CD4-positive, alpha-beta T cell (primary cell): ENCODE measurements around the gene ADK. TPM values are rescaled to one million over a fixed set of nuclear protein-coding genes. Genes with fewer than 3 reads are reported as not detected.

Source experiments
- ATAC-seq: fragments of 200-7000 bp; cut with Tn5 transposase; one replicate; pipeline ENCODE4 v1.10.0; 2022; ENCODE audit warnings: mild to moderate bottlenecking; ENCODE audit not compliant: poor library complexity
- CTCF ChIA-PET: fragments of 350-600 bp; sonication (Branson Sonifier 250); formaldehyde crosslinking; loops from one replicate; lab custom pipeline; 2021; ENCODE audit warnings: antibody characterized with exemption, inconsistent platforms; lab: Charles Lee
- POLR2A ChIA-PET: fragments of 350-600 bp; sonication (Branson Sonifier 250); formaldehyde crosslinking; loops from one replicate; lab custom pipeline; 2021; ENCODE audit warnings: antibody characterized with exemption, inconsistent platforms; lab: Charles Lee
- DNase-seq, 14 experiments: peaks; one replicate each; pipeline ENCODE4 v3.0.0-alpha.2; 2013 to 2020; ENCODE audit warnings: mixed read lengths in 2 of 14
- H3K27ac ChIP-seq, 2 donors: one replicate each; pipeline versions ENCODE4 v1.5.1 to v1.7.0; 2013; ENCODE audit warnings: low read length in 2 of 2, low read depth in 1 of 2, mild to moderate bottlenecking in 1 of 2
- H3K27me3 ChIP-seq, 2 experiments: 1 replicate in 1 of 2; 2 replicates in 1 of 2; pipeline versions ENCODE4 v1.6.1 to v1.7.0; 2013; ENCODE audit warnings: low read length in 2 of 2, control low read depth in 1 of 2, mild to moderate bottlenecking in 1 of 2, moderate library complexity in 1 of 2; ENCODE audit not compliant: insufficient read depth in 2 of 2, control insufficient read depth in 1 of 2
- H3K36me3 ChIP-seq: one replicate; pipeline ENCODE4 v1.6.1; 2013; ENCODE audit warnings: low read length, control low read depth; ENCODE audit not compliant: insufficient read depth
- H3K4me1 ChIP-seq: one replicate; pipeline ENCODE4 v1.6.1; 2013; ENCODE audit warnings: low read length, control low read depth; ENCODE audit not compliant: insufficient read depth
- H3K4me3 ChIP-seq: one replicate; pipeline ENCODE4 v1.5.1; 2013; ENCODE audit warnings: mild to moderate bottlenecking, low read length, moderate library complexity
- H3K9me3 ChIP-seq, 2 experiments: 1 replicate in 1 of 2; 2 replicates in 1 of 2; pipeline versions ENCODE4 v1.6.1 to v1.7.0; 2013; ENCODE audit warnings: low read length in 2 of 2, mild to moderate bottlenecking in 2 of 2, control low read depth in 1 of 2, moderate library complexity in 1 of 2; ENCODE audit not compliant: control insufficient read depth in 1 of 2, insufficient read depth in 1 of 2
- H3K27ac Mint-ChIP-seq: one replicate; pipeline ENCODE4 v1.8.0; 2020; ENCODE audit warnings: mixed read lengths
- H3K27me3 Mint-ChIP-seq: one replicate; pipeline ENCODE4 v1.8.0; 2021; ENCODE audit warnings: mixed read lengths
- H3K36me3 Mint-ChIP-seq: one replicate; pipeline ENCODE4 v1.8.0; 2021; ENCODE audit warnings: low read depth, mixed read lengths
- H3K4me1 Mint-ChIP-seq: one replicate; pipeline ENCODE4 v1.8.0; 2021; ENCODE audit warnings: low read depth, mixed read lengths
- H3K4me3 Mint-ChIP-seq: one replicate; pipeline ENCODE4 v1.8.0; 2020; ENCODE audit warnings: mild to moderate bottlenecking, mixed read lengths
- H3K9me3 Mint-ChIP-seq: one replicate; pipeline ENCODE4 v1.8.0; 2020; ENCODE audit warnings: mixed read lengths
- CTCF ChIP-seq: fragments of 200-600 bp; IDR thresholded peaks from one replicate; pipeline ENCODE4 v1.8.0; 2022; ENCODE audit warnings: antibody characterized with exemption, mild to moderate bottlenecking
- intact Hi-C, 2 experiments: fragments of 100-400 bp; cut with DNase I in 1 of 2; cut with micrococcal nuclease in 1 of 2; formaldehyde crosslinking; loops; one replicate each; pipeline versions ENCODE4 v1.15.1 to v1.9.0; 2023 to 2025; cut with DNase I, micrococcal nuclease
- total RNA-seq, 174 experiments: library from RNA in 2 of 174; stranded (reverse) in 2 of 174; gene quantifications; one replicate each; pipeline ENCODE4 v1.2.3 and lab custom pipeline; 2021 to 2026

Gene ADK
- total RNA-seq, 2 experiments from 2014 or later = 15.3 to 17.6 TPM

DNA sequence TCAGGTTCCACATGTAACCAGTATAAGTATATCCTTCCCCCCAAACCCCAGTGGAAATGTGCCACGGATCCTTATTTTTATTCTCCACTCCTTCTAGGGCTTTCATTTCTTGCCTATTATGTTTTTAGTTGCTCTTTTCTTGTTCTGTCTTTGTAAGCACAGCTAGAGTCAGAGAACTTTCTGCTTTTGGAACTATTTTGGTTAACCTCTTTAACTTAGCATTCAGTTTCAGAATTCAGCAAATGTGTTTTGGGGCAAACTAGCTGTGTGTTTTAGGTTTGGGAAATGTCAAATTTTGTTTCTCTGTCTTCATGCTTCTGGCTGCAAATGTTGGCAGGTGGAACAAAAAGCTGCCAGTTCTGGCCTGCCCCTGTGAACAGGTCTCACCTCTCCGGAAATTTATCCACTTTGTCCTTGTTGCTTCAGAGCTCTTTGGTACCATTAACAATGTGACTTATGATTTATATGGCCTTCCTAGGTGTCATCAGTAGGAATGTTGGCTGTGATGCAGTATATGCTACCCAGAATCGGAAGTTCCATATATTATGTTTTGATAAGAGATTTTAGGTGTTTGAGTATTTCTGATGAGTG lies 156.1 kb downstream of the ADK start:
- no peaks in the 10 kb centered on the region for H3K9me3 ChIP-seq
- no peaks in the 10 kb centered on the region for H3K27me3 Mint-ChIP-seq
- no peaks in the 10 kb centered on the region for H3K36me3 ChIP-seq
- TF ChIP-seq CTCF = no peak
- no peaks in the 10 kb centered on the region for H3K4me1 ChIP-seq
- H3K27me3 ChIP-seq = no peaks in the 10 kb centered on the region
- no peak for ATAC-seq
- ChIA-PET POLR2A (no interaction called here), CTCF (no interaction called here)
- no peak overlapping the region for H3K27ac Mint-ChIP-seq
- no peak overlapping the region for H3K27ac ChIP-seq
- no peak overlapping the region for H3K4me3 Mint-ChIP-seq
- H3K4me1 Mint-ChIP-seq = peaks cover 30% of the 10 kb centered on the region
- intact Hi-C loops = no loop called here
- H3K36me3 Mint-ChIP-seq = no peaks in the 10 kb centered on the region
- no peaks in the 10 kb centered on the region for H3K9me3 Mint-ChIP-seq
- DNase-seq = no peak
- H3K4me3 ChIP-seq = no peak overlapping the region

- Histone ChIP-seq H3K27me3 (no peaks in the 10 kb centered on the region), H3K27ac (no peak overlapping the region), H3K36me3 (no peaks in the 10 kb centered on the region), H3K9me3 (no peaks in the 10 kb centered on the region), H3K4me1 (no peaks in the 10 kb centered on the region), H3K4me3 (no peak overlapping the region)
- Mint-ChIP-seq H3K36me3 (peaks cover 6% of the 10 kb centered on the region), H3K4me1 (peaks cover 30% of the 10 kb centered on the region), H3K9me3 (no peaks in the 10 kb centered on the region), H3K27me3 (no peaks in the 10 kb centered on the region), H3K4me3 (no peak overlapping the region), H3K27ac (no peak overlapping the region)
- no peak for TF ChIP-seq CTCF
- intact Hi-C loops = no loop called here
- ChIA-PET POLR2A (interaction anchor here (0.7 kb wide), 1 partner anchor 140 kb away, joined by 3 read pairs; no protein-coding TSS in a partner anchor), CTCF (no interaction called here)
- DNase-seq (no peak), ATAC-seq (no peak)
Observed at GRCh38 chr10:74310652-74311257, 159.7 kb downstream of the ADK start.

DNA sequence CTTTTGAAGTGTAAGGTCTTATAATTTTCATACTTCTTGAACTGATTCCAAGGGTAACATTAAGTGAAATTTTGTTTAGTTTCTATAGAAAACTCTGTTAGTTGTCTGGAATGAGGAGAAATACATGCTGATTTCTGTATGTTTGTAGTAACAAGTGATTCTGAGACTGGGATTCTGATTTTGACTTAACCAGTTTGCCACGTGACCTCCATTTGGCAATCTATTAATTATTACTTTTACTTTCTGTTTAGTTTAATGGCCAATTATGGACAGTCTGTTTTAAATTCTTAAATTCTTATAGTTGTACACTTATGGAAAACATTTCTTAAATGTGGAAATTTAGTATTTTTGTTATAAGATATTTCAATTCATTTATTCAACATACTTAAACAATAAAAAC lies 163.1 kb downstream of the ADK start:
- no peak overlapping the region for H3K4me3 Mint-ChIP-seq
- H3K27me3 Mint-ChIP-seq = no peaks in the 10 kb centered on the region
- ATAC-seq (no peak), DNase-seq (peak in 1 of 14 experiments; percentile 30)
- Histone ChIP-seq H3K36me3 (peaks cover 4% of the 10 kb centered on the region), H3K4me3 (no peak overlapping the region), H3K27ac (no peak overlapping the region), H3K4me1 (no peaks in the 10 kb centered on the region), H3K27me3 (no peaks in the 10 kb centered on the region), H3K9me3 (no peaks in the 10 kb centered on the region)
- peaks cover 3% of the 10 kb centered on the region for H3K9me3 Mint-ChIP-seq
- ChIA-PET POLR2A (no interaction called here), CTCF (no interaction called here)
- peaks cover 36% of the 10 kb centered on the region for H3K36me3 Mint-ChIP-seq
- TF ChIP-seq CTCF = no peak
- H3K4me1 Mint-ChIP-seq = peaks cover 15% of the 10 kb centered on the region
- intact Hi-C loops = no loop called here
- no peak overlapping the region for H3K27ac Mint-ChIP-seq
